Parathyroid adenoma (tissue), 2 donors: Measurements from ENCODE around the gene PPP2R3C.

Experiments used
- H2AFZ ChIP-seq: fragments of 300-600 bp; sonication (generic); one replicate; pipeline ENCODE4 v1.7.0; 2017; ENCODE audit warnings: antibody characterized with exemption, mild to moderate bottlenecking
- H3K27ac ChIP-seq: fragments of 300-600 bp; sonication (generic); one replicate; pipeline ENCODE4 v1.7.0; 2017
- H3K27me3 ChIP-seq: fragments of 300-600 bp; sonication (generic); one replicate; pipeline ENCODE4 v1.7.0; 2017; ENCODE audit warnings: low read length; ENCODE audit not compliant: control insufficient read depth, insufficient read depth
- H3K36me3 ChIP-seq: fragments of 300-600 bp; sonication (generic); one replicate; pipeline ENCODE4 v1.7.0; 2017; ENCODE audit warnings: low read length; ENCODE audit not compliant: control insufficient read depth, insufficient read depth
- H3K4me1 ChIP-seq: fragments of 300-600 bp; sonication (generic); one replicate; pipeline ENCODE4 v1.7.0; 2017; ENCODE audit warnings: control low read depth
- H3K4me2 ChIP-seq: fragments of 300-600 bp; sonication (generic); one replicate; pipeline ENCODE4 v1.7.0; 2017; ENCODE audit warnings: low read length
- H3K4me3 ChIP-seq: fragments of 300-600 bp; sonication (generic); one replicate; pipeline ENCODE4 v1.7.0; 2017; ENCODE audit warnings: low read depth, low read length
- H3K79me2 ChIP-seq: fragments of 300-600 bp; sonication (generic); one replicate; pipeline ENCODE4 v1.7.0; 2017; ENCODE audit warnings: control low read depth
- H3K9ac ChIP-seq: fragments of 300-600 bp; sonication (generic); one replicate; pipeline ENCODE4 v1.7.0; 2017; ENCODE audit warnings: mild to moderate bottlenecking
- H3K9me3 ChIP-seq: fragments of 300-600 bp; sonication (generic); one replicate; pipeline ENCODE4 v1.7.0; 2017; ENCODE audit warnings: low read length; ENCODE audit not compliant: control insufficient read depth
- TF ChIP-seq, protein P1 (sequence below): fragments of 300-600 bp; sonication (generic); IDR thresholded peaks from one replicate; pipeline ENCODE4 v1.7.0; 2017; ENCODE audit warnings: antibody characterized with exemption, mild to moderate bottlenecking
- donor health status: primary hyperparathyroidism.

PPP2R3C gene

GRCh38 chr14:35046751-35047536, 74.8 kb downstream of the PPP2R3C start:
- H3K36me3 ChIP-seq, result no peaks in the 10 kb centered on the region
- peak overlapping the region; percentile 89 for H2AFZ ChIP-seq
- H3K4me2 ChIP-seq, result peak overlapping the region; percentile 88
- peaks cover 5% of the 10 kb centered on the region for H3K79me2 ChIP-seq
- H3K9ac ChIP-seq, result peak overlapping the region; percentile 84
- no peaks in the 10 kb centered on the region for H3K9me3 ChIP-seq
- peak overlapping the region; percentile 81 for H3K4me3 ChIP-seq
- peak overlapping the region; percentile 94 for H3K27ac ChIP-seq
- no peaks in the 10 kb centered on the region for H3K27me3 ChIP-seq
- H3K4me1 ChIP-seq, result peaks cover 6% of the 10 kb centered on the region
- TF ChIP-seq, protein P1, sequence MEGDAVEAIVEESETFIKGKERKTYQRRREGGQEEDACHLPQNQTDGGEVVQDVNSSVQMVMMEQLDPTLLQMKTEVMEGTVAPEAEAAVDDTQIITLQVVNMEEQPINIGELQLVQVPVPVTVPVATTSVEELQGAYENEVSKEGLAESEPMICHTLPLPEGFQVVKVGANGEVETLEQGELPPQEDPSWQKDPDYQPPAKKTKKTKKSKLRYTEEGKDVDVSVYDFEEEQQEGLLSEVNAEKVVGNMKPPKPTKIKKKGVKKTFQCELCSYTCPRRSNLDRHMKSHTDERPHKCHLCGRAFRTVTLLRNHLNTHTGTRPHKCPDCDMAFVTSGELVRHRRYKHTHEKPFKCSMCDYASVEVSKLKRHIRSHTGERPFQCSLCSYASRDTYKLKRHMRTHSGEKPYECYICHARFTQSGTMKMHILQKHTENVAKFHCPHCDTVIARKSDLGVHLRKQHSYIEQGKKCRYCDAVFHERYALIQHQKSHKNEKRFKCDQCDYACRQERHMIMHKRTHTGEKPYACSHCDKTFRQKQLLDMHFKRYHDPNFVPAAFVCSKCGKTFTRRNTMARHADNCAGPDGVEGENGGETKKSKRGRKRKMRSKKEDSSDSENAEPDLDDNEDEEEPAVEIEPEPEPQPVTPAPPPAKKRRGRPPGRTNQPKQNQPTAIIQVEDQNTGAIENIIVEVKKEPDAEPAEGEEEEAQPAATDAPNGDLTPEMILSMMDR, result no peak

- Histone ChIP-seq H3K4me1 (peaks cover 6% of the 10 kb centered on the region), H3K4me2 (peak within 1 kb of the TSS; percentile 88), H3K9me3 (no peaks in the 10 kb centered on the region), H3K4me3 (peak within 1 kb of the TSS; percentile 81), H3K79me2 (peaks cover 5% of the 10 kb centered on the region), H3K27ac (peak within 1 kb of the TSS; percentile 94), H3K27me3 (no peaks in the 10 kb centered on the region), H3K9ac (peak within 1 kb of the TSS; percentile 84), H3K36me3 (no peaks in the 10 kb centered on the region), H2AFZ (peak within 1 kb of the TSS; percentile 94)
- TF ChIP-seq, protein P1, result no peak
These were observed 75.6 kb downstream of the PPP2R3C start, which contains the start of gene FAM177A1 for GRCh38 chr14:35046048-35046750. Gene FAM177A1 (plus strand): TSS chr14:35046272. CDS start chr14:35046464, 192 bp downstream.

DNA sequence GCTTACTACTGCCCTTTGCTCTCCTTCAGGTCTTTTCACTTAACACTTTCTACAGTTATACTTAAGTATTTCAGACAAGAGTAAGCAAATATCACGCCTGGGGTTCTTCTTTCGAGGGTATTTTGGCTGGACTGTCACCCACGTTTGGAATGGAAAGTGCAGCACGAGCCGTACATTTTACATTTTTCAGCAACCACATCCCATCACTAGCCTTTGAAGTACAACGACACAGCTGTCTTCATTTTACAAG, 76.1 kb downstream of the PPP2R3C start:
- peak overlapping the region; percentile 76 for H3K4me2 ChIP-seq
- peak overlapping the region; percentile 94 for H2AFZ ChIP-seq
- H3K9me3 ChIP-seq, result no peaks in the 10 kb centered on the region
- peak overlapping the region; percentile 94 for H3K27ac ChIP-seq
- peak overlapping the region; percentile 49 for H3K9ac ChIP-seq
- H3K4me1 ChIP-seq, result peaks cover 6% of the 10 kb centered on the region
- H3K27me3 ChIP-seq, result no peaks in the 10 kb centered on the region
- TF ChIP-seq, protein P1, result no peak
- H3K4me3 ChIP-seq, result peak overlapping the region; percentile 81
- no peaks in the 10 kb centered on the region for H3K36me3 ChIP-seq
- peaks cover 5% of the 10 kb centered on the region for H3K79me2 ChIP-seq

- peak overlapping the region; percentile 81 for H3K4me3 ChIP-seq
- H3K79me2 ChIP-seq, result peaks cover 5% of the 10 kb centered on the region
- TF ChIP-seq, protein P1, result no peak
- no peak overlapping the region for H3K9ac ChIP-seq
- H3K4me1 ChIP-seq, result peaks cover 6% of the 10 kb centered on the region
- no peaks in the 10 kb centered on the region for H3K9me3 ChIP-seq
- H3K27me3 ChIP-seq, result no peaks in the 10 kb centered on the region
- H3K36me3 ChIP-seq, result no peaks in the 10 kb centered on the region
- peak overlapping the region; percentile 94 for H3K27ac ChIP-seq
- H3K4me2 ChIP-seq, result peak overlapping the region; percentile 76
- H2AFZ ChIP-seq, result peak overlapping the region; percentile 94
These were observed 76.6 kb downstream of the PPP2R3C start for GRCh38 chr14:35044939-35045797.
